Astrocyte of the spinal cord (primary cell): ENCODE data around the gene LRRC4B.
"Not testable (repeated sequence)": the region's sequence is repeated elsewhere in the genome, so short reads cannot be mapped to it uniquely, and the experiment has no call there.

Experiments
- DNase-seq: peaks from one replicate; pipeline ENCODE4 v3.0.0; 2011; ENCODE audit warnings: low read depth, low spot score
- H3K4me3 ChIP-seq: 2 replicates; pipeline ENCODE4 v1.5.1; 2011; ENCODE audit warnings: low read depth, mild to moderate bottlenecking, low read length, moderate library complexity
- in situ Hi-C: cut with HindIII; loops from 2 replicates; pipeline ENCODE4 v1.10.0; 2017; ENCODE audit warnings: low sequenced_read_pairs
- TF ChIP-seq, protein P1 (sequence below): IDR thresholded peaks from 2 replicates; pipeline ENCODE4 v1.5.1; 2012; ENCODE audit warnings: low read depth, mild to moderate bottlenecking, low read length, inconsistent platforms

The LRRC4B gene, protein sequence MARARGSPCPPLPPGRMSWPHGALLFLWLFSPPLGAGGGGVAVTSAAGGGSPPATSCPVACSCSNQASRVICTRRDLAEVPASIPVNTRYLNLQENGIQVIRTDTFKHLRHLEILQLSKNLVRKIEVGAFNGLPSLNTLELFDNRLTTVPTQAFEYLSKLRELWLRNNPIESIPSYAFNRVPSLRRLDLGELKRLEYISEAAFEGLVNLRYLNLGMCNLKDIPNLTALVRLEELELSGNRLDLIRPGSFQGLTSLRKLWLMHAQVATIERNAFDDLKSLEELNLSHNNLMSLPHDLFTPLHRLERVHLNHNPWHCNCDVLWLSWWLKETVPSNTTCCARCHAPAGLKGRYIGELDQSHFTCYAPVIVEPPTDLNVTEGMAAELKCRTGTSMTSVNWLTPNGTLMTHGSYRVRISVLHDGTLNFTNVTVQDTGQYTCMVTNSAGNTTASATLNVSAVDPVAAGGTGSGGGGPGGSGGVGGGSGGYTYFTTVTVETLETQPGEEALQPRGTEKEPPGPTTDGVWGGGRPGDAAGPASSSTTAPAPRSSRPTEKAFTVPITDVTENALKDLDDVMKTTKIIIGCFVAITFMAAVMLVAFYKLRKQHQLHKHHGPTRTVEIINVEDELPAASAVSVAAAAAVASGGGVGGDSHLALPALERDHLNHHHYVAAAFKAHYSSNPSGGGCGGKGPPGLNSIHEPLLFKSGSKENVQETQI

GRCh38 chr19:50567882-50568727, at the start of gene LRRC4B:
Gene LRRC4B (minus strand): TSS chr19:50568435. CDS start chr19:50548838, 19,597 bp downstream.
- H3K4me3 ChIP-seq, result no peak within 1 kb of the TSS
- in situ Hi-C loops, result no loop called here
- DNase-seq, result no peak
- TF ChIP-seq, protein P1, sequence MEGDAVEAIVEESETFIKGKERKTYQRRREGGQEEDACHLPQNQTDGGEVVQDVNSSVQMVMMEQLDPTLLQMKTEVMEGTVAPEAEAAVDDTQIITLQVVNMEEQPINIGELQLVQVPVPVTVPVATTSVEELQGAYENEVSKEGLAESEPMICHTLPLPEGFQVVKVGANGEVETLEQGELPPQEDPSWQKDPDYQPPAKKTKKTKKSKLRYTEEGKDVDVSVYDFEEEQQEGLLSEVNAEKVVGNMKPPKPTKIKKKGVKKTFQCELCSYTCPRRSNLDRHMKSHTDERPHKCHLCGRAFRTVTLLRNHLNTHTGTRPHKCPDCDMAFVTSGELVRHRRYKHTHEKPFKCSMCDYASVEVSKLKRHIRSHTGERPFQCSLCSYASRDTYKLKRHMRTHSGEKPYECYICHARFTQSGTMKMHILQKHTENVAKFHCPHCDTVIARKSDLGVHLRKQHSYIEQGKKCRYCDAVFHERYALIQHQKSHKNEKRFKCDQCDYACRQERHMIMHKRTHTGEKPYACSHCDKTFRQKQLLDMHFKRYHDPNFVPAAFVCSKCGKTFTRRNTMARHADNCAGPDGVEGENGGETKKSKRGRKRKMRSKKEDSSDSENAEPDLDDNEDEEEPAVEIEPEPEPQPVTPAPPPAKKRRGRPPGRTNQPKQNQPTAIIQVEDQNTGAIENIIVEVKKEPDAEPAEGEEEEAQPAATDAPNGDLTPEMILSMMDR, result no peak

- H3K4me3 ChIP-seq, in situ Hi-C loops, DNase-seq: not testable (repeated sequence)
These were observed 44.5 kb upstream of the LRRC4B start for GRCh38 chr19:50612504-50613404.

DNA sequence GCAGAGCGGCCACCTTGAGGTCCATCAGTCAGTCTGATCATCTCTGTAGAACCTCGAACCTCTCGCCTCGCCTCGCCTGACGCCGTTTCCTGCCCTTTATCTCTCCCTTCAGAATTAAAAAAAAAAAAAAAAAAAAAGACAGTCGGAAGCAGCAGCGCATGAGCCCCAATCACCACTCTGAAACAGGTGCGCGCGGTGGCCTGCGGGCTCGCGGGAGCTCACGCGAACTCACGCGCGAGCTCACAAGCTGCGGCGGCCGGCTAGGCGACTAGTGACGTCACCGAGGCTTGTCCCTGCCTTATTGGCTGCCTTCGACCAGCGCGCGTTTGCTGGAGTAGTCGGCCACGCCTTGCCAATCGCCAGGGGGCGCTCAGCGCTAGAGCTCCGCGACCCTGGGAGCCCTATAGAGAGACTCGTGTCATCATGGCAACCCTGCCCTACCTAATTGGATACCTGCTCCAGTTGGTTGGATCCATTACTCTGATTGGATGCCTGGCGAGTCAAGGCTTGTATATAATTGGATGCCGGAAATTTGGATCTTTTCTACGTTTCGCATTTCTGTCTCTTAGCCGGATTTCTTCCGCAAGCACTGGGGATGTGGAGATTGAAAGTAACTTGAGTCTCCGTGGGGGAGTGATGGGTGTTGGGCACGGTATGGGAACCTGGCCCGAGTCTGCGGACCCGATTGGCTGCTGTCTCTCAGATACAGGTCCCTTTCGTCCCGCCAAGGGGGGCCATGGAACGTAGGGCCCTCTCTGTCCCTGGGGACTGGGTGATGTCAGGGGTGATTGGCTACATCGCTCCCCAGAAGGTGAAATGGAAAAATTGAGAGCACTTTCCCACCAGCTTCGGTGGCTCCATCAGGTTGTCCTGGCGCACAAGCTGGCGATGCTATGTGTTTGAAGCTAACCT, 39.9 kb upstream of the LRRC4B start:
- H3K4me3 ChIP-seq, result no peak overlapping the region
- DNase-seq, result peak; percentile 24
- in situ Hi-C loops, result no loop called here
- TF ChIP-seq, protein P1, result peak; percentile 38

DNA sequence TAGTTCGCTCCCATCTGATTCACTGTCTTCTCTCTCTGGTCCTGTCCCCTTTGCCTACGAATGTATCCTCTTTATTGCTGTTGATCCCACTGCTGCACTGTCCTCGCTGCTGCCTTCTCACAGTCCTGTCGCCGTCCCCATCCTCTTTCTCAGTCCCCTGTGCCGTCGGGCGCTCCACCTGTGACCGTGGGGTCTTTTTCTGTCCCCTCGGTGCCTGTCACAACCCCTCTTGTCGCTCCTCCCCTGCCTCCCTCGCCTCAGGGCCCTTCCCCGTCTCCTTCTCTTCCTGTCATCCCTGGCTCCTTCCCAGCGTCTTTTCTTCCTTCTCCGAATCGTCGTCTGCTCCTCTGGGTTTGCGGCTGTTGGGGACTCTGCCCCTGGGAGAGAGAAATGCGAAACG, 39.2 kb upstream of the LRRC4B start:
- H3K4me3 ChIP-seq, result no peak overlapping the region
- in situ Hi-C loops, result no loop called here
- TF ChIP-seq, protein P1, result no peak
- no peak for DNase-seq

- in situ Hi-C loops, DNase-seq, H3K4me3 ChIP-seq: not testable (repeated sequence)
These were observed 38.0 kb upstream of the LRRC4B start for GRCh38 chr19:50606059-50606836.

- H3K4me3 ChIP-seq, DNase-seq, in situ Hi-C loops: not testable (repeated sequence)
- TF ChIP-seq, protein P1, result peak; percentile 1
These were observed 36.2 kb upstream of the LRRC4B start for GRCh38 chr19:50604264-50605073.
